Measurements from ENCODE around the gene ARHGAP9. TPM values are rescaled to one million over a fixed set of nuclear protein-coding genes. Genes with fewer than 3 reads are reported as not detected.

ARHGAP9 gene
- total RNA-seq, 2 experiments from 2014 or later: 354 to 370 TPM

GRCh38 chr12:57461276-57461916 lies 18.3 kb downstream of the ARHGAP9 start:
- POLR2A ChIA-PET: interaction anchor here (0.7 to 6.5 kb wide), 7 partner anchors 8 to 1494 kb away, joined by 3 to 93 read pairs (median 5); partner anchors contain the start of genes ARHGAP9, DCTN2 and SHMT2
- Mint-ChIP-seq H3K36me3 (ENCODE audit: low read depth) (peaks cover 8% of the 10 kb centered on the region), H3K4me3 (peak overlapping the region; percentile 94), H3K27ac (no peak overlapping the region), H3K27me3 (peaks cover 26% of the 10 kb centered on the region), H3K9me3 (no peaks in the 10 kb centered on the region), H3K4me1 (ENCODE audit: low read depth) (peaks cover 50% of the 10 kb centered on the region)
- Histone ChIP-seq H3K27me3 (ENCODE audit: control insufficient read depth in 1 of 2, insufficient read depth in 2 of 2, low read length in 2 of 2) (peaks cover 9 to 14% of the 10 kb centered on the region in 2 experiments), H3K27ac (ENCODE audit: low read depth in 1 of 2, low read length in 2 of 2) (no peak overlapping the region), H3K4me3 (ENCODE audit: low read length) (peak overlapping the region; percentile 52), H3K9me3 (ENCODE audit: control insufficient read depth in 1 of 2, insufficient read depth in 1 of 2, low read length in 2 of 2) (no peaks in the 10 kb centered on the region), H3K4me1 (ENCODE audit: insufficient read depth, low read length) (peaks cover 52% of the 10 kb centered on the region), H3K36me3 (ENCODE audit: insufficient read depth, low read length) (no peaks in the 10 kb centered on the region)
- CTCF ChIA-PET: interaction anchor here (0.8 to 4.6 kb wide), 3 partner anchors 10 to 19 kb away, joined by 3 to 35 read pairs (median 10); partner anchors contain the start of gene ARHGAP9
- ATAC-seq (ENCODE audit: poor library complexity) (no peak), DNase-seq (peak in 5 of 14 experiments; percentile 24 to 59 (median 49))
- no peak for TF ChIP-seq CTCF (IDR thresholded peaks at IDR 0.05)
- intact Hi-C loops (cut with DNase I, micrococcal nuclease): no loop called here

GRCh38 chr12:57460841-57461275 lies 18.8 kb downstream of the ARHGAP9 start:
- POLR2A ChIA-PET: interaction anchor here (0.7 to 6.5 kb wide), 5 partner anchors 9 to 231 kb away, joined by 3 to 93 read pairs (median 4); partner anchors contain the start of genes ARHGAP9, DCTN2 and SHMT2
- intact Hi-C loops (cut with DNase I, micrococcal nuclease): no loop called here

GRCh38 chr12:57460468-57460784 lies 19.2 kb downstream of the ARHGAP9 start:
- ATAC-seq (ENCODE audit: poor library complexity) (no peak), DNase-seq (peak in 3 of 14 experiments; percentile 22 to 55 (median 50))
- H3K36me3 ChIP-seq (ENCODE audit: insufficient read depth, low read length): no peaks in the 10 kb centered on the region
- Mint-ChIP-seq H3K4me3 (peak overlapping the region; percentile 88), H3K4me1 (ENCODE audit: low read depth) (peaks cover 50% of the 10 kb centered on the region), H3K36me3 (ENCODE audit: low read depth) (peaks cover 8% of the 10 kb centered on the region), H3K9me3 (no peaks in the 10 kb centered on the region), H3K27me3 (peaks cover 26% of the 10 kb centered on the region), H3K27ac (peak overlapping the region; percentile 52)
- intact Hi-C loops (cut with DNase I, micrococcal nuclease): no loop called here
- peaks cover 9 to 14% of the 10 kb centered on the region in 2 experiments for H3K27me3 ChIP-seq (ENCODE audit: control insufficient read depth in 1 of 2, insufficient read depth in 2 of 2, low read length in 2 of 2)
- H3K4me3 ChIP-seq (ENCODE audit: low read length): peak overlapping the region; percentile 68
- no peak overlapping the region for H3K27ac ChIP-seq (ENCODE audit: low read depth in 1 of 2, low read length in 2 of 2)
- ChIA-PET CTCF (interaction anchor here (4.6 kb wide), 1 partner anchor 15 kb away, joined by 35 read pairs; no protein-coding TSS in a partner anchor), POLR2A (interaction anchor here (0.7 to 6.5 kb wide), 5 partner anchors 9 to 231 kb away, joined by 3 to 93 read pairs (median 4); partner anchors contain the start of genes ARHGAP9, DCTN2 and SHMT2)
- peaks cover 59% of the 10 kb centered on the region for H3K4me1 ChIP-seq (ENCODE audit: insufficient read depth, low read length)
- H3K9me3 ChIP-seq (ENCODE audit: control insufficient read depth in 1 of 2, insufficient read depth in 1 of 2, low read length in 2 of 2): no peaks in the 10 kb centered on the region
- TF ChIP-seq CTCF (IDR thresholded peaks at IDR 0.05): no peak

More at GRCh38 chr12:57460841-57461275, 18.8 kb downstream of the ARHGAP9 start:
- ATAC-seq (ENCODE audit: poor library complexity) (no peak), DNase-seq (peak in 1 of 14 experiments; percentile 53)
- Histone ChIP-seq H3K27me3 (ENCODE audit: control insufficient read depth in 1 of 2, insufficient read depth in 2 of 2, low read length in 2 of 2) (peaks cover 9 to 14% of the 10 kb centered on the region in 2 experiments), H3K4me3 (ENCODE audit: low read length) (peak overlapping the region; percentile 52), H3K27ac (ENCODE audit: low read depth in 1 of 2, low read length in 2 of 2) (no peak overlapping the region), H3K36me3 (ENCODE audit: insufficient read depth, low read length) (no peaks in the 10 kb centered on the region), H3K4me1 (ENCODE audit: insufficient read depth, low read length) (peaks cover 57% of the 10 kb centered on the region), H3K9me3 (ENCODE audit: control insufficient read depth in 1 of 2, insufficient read depth in 1 of 2, low read length in 2 of 2) (no peaks in the 10 kb centered on the region)
- CTCF ChIA-PET: interaction anchor here (4.6 kb wide), 1 partner anchor 15 kb away, joined by 35 read pairs; no protein-coding TSS in a partner anchor
- H3K36me3 Mint-ChIP-seq (ENCODE audit: low read depth): peaks cover 8% of the 10 kb centered on the region
- peaks cover 26% of the 10 kb centered on the region for H3K27me3 Mint-ChIP-seq
- peaks cover 52% of the 10 kb centered on the region for H3K4me1 Mint-ChIP-seq (ENCODE audit: low read depth)
- peak overlapping the region; percentile 52 for H3K27ac Mint-ChIP-seq
- TF ChIP-seq CTCF (IDR thresholded peaks at IDR 0.05): no peak
- peak overlapping the region; percentile 94 for H3K4me3 Mint-ChIP-seq
- H3K9me3 Mint-ChIP-seq: no peaks in the 10 kb centered on the region
